Parathyroid adenoma (tissue), 2 donors: ENCODE results near the gene GALNT12.

ENCODE experiments used
- H2AFZ ChIP-seq: fragments of 300-600 bp; sonication (generic); one replicate; pipeline ENCODE4 v1.7.0; 2017; ENCODE audit warnings: antibody characterized with exemption, mild to moderate bottlenecking
- H3K27ac ChIP-seq: fragments of 300-600 bp; sonication (generic); one replicate; pipeline ENCODE4 v1.7.0; 2017
- H3K27me3 ChIP-seq: fragments of 300-600 bp; sonication (generic); one replicate; pipeline ENCODE4 v1.7.0; 2017; ENCODE audit warnings: low read length; ENCODE audit not compliant: control insufficient read depth, insufficient read depth
- H3K36me3 ChIP-seq: fragments of 300-600 bp; sonication (generic); one replicate; pipeline ENCODE4 v1.7.0; 2017; ENCODE audit warnings: low read length; ENCODE audit not compliant: control insufficient read depth, insufficient read depth
- H3K4me1 ChIP-seq: fragments of 300-600 bp; sonication (generic); one replicate; pipeline ENCODE4 v1.7.0; 2017; ENCODE audit warnings: control low read depth
- H3K4me2 ChIP-seq: fragments of 300-600 bp; sonication (generic); one replicate; pipeline ENCODE4 v1.7.0; 2017; ENCODE audit warnings: low read length
- H3K4me3 ChIP-seq: fragments of 300-600 bp; sonication (generic); one replicate; pipeline ENCODE4 v1.7.0; 2017; ENCODE audit warnings: low read depth, low read length
- H3K79me2 ChIP-seq: fragments of 300-600 bp; sonication (generic); one replicate; pipeline ENCODE4 v1.7.0; 2017; ENCODE audit warnings: control low read depth
- H3K9ac ChIP-seq: fragments of 300-600 bp; sonication (generic); one replicate; pipeline ENCODE4 v1.7.0; 2017; ENCODE audit warnings: mild to moderate bottlenecking
- H3K9me3 ChIP-seq: fragments of 300-600 bp; sonication (generic); one replicate; pipeline ENCODE4 v1.7.0; 2017; ENCODE audit warnings: low read length; ENCODE audit not compliant: control insufficient read depth
- CTCF ChIP-seq: fragments of 300-600 bp; sonication (generic); IDR thresholded peaks from one replicate; pipeline ENCODE4 v1.7.0; 2017; ENCODE audit warnings: antibody characterized with exemption, mild to moderate bottlenecking
- donor health status: primary hyperparathyroidism.

Gene GALNT12

GRCh38 chr9:98771209-98771874, 36.1 kb upstream of the GALNT12 start:
- no peaks in the 10 kb centered on the region for H3K27me3 ChIP-seq
- H3K79me2 ChIP-seq = no peaks in the 10 kb centered on the region
- H3K9me3 ChIP-seq = no peaks in the 10 kb centered on the region
- no peak for TF ChIP-seq CTCF
- H3K4me1 ChIP-seq = no peaks in the 10 kb centered on the region
- H3K4me3 ChIP-seq = no peak overlapping the region
- no peaks in the 10 kb centered on the region for H3K36me3 ChIP-seq
- H3K27ac ChIP-seq = no peak overlapping the region
- no peak overlapping the region for H2AFZ ChIP-seq
- H3K9ac ChIP-seq = no peak overlapping the region
- no peak overlapping the region for H3K4me2 ChIP-seq

GRCh38 chr9:98772364-98773155, 34.9 kb upstream of the GALNT12 start:
- no peaks in the 10 kb centered on the region for H3K36me3 ChIP-seq
- H3K27me3 ChIP-seq = no peaks in the 10 kb centered on the region
- H3K9ac ChIP-seq = no peak overlapping the region
- H3K4me2 ChIP-seq = no peak overlapping the region
- H3K4me1 ChIP-seq = no peaks in the 10 kb centered on the region
- no peaks in the 10 kb centered on the region for H3K9me3 ChIP-seq
- TF ChIP-seq CTCF = no peak
- no peak overlapping the region for H2AFZ ChIP-seq
- no peak overlapping the region for H3K4me3 ChIP-seq
- no peak overlapping the region for H3K27ac ChIP-seq
- H3K79me2 ChIP-seq = no peaks in the 10 kb centered on the region

- no peaks in the 10 kb centered on the region for H3K27me3 ChIP-seq
- no peaks in the 10 kb centered on the region for H3K9me3 ChIP-seq
- no peak overlapping the region for H3K4me2 ChIP-seq
- H3K79me2 ChIP-seq = no peaks in the 10 kb centered on the region
- H3K4me1 ChIP-seq = no peaks in the 10 kb centered on the region
- no peak overlapping the region for H3K9ac ChIP-seq
- no peak overlapping the region for H3K4me3 ChIP-seq
- no peaks in the 10 kb centered on the region for H3K36me3 ChIP-seq
- no peak for TF ChIP-seq CTCF
- H3K27ac ChIP-seq = no peak overlapping the region
- no peak overlapping the region for H2AFZ ChIP-seq
These were observed 33.7 kb upstream of the GALNT12 start for GRCh38 chr9:98773721-98774120.

- H3K36me3 ChIP-seq = no peaks in the 10 kb centered on the region
- H3K9ac ChIP-seq = no peak overlapping the region
- H3K4me1 ChIP-seq = no peaks in the 10 kb centered on the region
- H3K27me3 ChIP-seq = no peaks in the 10 kb centered on the region
- H3K27ac ChIP-seq = no peak overlapping the region
- H3K4me2 ChIP-seq = no peak overlapping the region
- H2AFZ ChIP-seq = no peak overlapping the region
- TF ChIP-seq CTCF = no peak
- H3K79me2 ChIP-seq = no peaks in the 10 kb centered on the region
- no peak overlapping the region for H3K4me3 ChIP-seq
- H3K9me3 ChIP-seq = no peaks in the 10 kb centered on the region
These were observed 32.7 kb upstream of the GALNT12 start for GRCh38 chr9:98774746-98775145.
